HG02642 (cell line): ENCODE results near the gene TMX4.
"Not testable (repeated sequence)": the region's sequence is repeated elsewhere in the genome, so short reads cannot be mapped to it uniquely, and the experiment has no call there.

Experiments used
- ATAC-seq: cut with Tn5 transposase; IDR thresholded peaks from one replicate; pipeline ENCODE4 v1.9.1; 2021; ENCODE audit warnings: mild to moderate bottlenecking; ENCODE audit not compliant: unreplicated experiment, poor library complexity

Gene TMX4

GRCh38 chr20:8019246-8019997 lies at the start of gene TMX4:
TMX4 (minus strand) TSS chr20:8019761; CDS start chr20:8019613, 148 bp downstream.
- ATAC-seq: peak; percentile 94

DNA sequence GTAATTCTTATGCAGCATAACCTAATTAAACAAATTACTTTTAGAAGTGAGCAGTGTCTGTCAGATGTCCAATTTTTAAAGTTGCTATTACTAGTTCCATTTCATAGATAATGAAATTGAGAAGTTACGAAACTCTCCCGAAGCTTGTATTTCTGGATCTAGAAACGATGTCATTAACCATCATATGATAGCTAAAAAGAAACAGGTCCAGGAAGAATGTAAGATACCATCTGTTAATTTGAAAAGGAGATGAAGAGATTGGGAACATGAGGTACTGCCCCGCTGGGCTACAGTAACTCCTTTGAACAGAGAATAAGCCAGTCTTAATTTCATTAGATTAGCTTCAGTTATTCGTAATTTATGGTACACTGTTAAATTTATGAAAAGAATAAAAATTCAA lies 47.5 kb upstream of the TMX4 start:
- no peak for ATAC-seq

DNA sequence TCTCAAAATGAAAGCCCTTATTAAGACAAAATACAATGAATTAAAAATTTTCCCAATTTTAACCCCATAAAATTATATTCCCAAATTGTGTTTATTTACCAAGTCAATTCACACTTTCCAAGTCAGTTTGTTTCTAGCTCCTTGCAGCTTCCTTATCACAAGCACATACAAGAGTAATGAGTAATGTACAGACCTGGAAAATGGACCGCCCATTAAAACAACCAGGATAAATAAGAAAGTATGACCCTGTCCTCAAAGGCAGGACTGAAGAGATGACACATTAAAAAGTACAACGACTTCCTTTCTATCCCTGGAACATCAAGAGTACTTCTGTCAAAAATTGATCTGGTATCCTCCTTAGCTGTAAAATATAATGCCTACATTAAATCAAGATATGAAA lies 47.1 kb upstream of the TMX4 start:
- ATAC-seq: no peak

DNA sequence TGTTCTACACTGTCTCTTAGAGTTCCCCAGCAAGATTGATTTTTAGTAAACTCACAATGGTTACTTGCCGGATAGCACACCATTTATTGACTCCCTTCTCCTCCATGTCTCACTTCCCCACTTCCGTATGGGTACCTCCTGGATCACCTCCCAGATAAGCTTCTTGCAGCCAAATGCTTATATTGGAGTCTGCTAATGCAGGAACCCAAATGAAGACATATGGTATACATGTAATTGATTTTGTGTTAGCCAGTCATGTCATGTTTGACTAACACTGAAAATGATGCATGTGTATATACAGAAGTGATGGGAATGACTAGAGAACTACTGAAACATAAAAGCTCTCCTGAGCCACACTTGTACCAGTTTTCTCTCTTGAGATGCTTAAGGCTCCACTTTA lies 46.1 kb upstream of the TMX4 start:
- no peak for ATAC-seq

GRCh38 chr20:8062756-8063155 lies 43.2 kb upstream of the TMX4 start:
- no peak for ATAC-seq

DNA sequence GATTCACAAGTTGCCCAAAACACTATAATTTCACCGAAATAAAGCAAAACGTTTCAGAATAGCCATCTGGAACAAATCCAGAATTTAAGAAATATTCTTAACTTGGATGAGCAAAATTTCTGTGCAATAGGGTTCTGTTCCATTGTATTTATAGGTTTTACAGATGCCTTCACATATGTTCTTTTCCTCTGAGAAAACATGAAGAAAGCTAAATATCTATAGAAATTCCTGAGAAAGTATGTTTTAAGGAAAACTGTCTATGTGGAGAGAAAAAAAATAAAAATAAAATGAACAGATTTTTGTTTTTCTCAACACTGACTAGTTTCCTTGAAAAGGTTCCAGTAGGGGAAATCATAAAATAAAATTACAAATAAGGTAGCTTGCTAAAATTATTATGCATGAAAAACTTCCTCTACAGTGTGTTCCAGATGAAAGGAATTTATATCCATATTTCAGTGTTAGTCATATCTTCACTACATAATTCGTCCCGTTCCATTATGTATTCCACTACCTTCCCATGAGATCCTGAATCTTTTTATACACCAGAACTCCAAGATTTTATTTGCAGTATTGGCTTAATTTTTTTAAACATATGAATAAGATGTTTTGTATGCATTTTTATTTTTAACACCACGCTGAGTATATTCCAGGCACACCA lies 42.4 kb upstream of the TMX4 start:
- ATAC-seq: no peak

DNA sequence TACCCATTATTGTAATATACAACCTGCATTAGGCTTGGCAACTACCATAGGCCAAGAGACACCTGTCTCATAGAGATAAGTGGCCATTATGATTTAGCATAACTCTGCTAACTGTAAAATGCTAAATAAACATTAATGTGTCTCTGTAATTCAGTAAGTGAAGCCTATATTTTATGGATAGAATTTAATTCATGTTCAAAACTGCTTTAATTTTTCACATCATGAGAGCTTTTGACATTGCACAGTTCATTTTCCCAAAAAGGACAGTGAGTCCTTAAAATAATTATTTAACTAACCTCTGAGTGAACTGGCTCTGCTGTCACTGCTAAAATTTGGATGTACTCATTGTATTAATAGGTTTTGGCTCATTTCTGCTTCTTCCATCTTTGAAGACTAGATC lies 41.4 kb upstream of the TMX4 start:
- no peak for ATAC-seq

- ATAC-seq: no peak
These were observed 38.3 kb upstream of the TMX4 start for GRCh38 chr20:8057871-8058270.

DNA sequence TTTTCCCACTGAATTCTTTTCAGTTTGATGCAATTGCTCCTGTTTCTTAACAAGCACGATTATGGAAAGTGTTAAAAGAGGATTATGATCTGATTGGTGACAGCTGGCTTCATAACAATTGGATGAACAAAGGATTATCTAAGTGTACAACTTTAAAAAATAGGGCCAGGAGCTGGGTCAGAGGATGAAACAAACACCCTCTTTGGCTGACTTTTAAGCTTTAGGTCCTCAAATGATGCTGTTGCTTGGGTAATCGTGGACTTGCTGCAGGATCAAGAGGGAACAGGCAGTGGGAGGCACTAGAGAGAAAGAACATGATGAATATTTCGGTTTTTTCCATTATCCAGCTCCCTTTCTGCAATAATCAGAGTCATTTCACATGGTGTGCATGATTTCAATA lies 35.5 kb upstream of the TMX4 start:
- ATAC-seq: no peak

DNA sequence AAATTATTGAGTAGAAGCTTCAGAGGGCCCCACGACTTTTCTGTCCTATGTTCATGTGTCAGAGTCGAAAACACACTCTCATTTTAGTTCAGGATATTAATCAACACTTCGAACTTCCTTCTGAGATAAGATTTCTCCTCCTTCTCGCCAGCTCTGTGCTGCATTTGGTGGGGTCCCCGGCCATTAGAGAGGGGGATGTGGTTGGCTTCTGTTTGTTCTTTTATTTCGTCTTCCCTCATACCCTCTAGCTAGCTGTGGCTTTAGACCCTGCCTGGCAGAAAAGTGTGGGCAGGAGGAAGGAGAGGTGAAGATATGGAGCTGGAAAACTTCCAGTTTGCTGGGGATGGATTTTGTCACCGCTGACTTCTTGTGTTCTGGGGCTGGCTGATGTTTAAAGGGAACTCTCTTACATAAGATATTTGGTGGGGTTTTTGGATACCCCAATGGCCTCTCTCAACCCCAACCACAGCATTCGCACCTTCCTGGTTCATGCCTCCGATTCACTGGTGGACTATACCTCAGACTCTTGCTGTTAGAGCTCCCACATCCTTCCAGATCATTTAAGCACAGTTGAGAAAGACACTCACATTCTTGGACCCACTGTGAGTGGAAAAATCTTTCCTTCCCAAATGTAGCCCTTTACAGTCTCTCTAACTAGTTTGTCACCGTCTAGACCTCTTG lies 30.7 kb upstream of the TMX4 start:
- ATAC-seq: no peak

DNA sequence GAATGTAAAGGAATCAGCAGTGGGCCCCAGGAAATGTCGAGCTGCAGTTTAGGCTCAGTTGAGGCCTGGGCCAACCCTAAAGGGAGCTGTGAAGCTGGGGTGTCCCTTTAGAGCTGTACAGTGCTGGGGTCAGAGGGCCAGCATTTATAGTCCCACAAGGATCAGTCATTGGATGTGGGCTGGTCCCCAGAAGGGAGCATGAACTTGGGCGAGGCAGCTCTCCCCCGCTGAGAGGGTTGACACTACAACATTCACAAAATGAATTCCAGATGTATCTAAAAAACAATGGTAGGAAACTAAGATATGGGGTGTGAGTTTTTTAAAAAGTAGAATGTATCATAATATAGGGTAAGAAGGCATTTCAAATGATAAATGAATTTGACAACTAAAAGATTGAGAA lies 29.7 kb upstream of the TMX4 start:
- no peak for ATAC-seq

GRCh38 chr20:8045946-8046345 lies 26.4 kb upstream of the TMX4 start:
- ATAC-seq: no peak

DNA sequence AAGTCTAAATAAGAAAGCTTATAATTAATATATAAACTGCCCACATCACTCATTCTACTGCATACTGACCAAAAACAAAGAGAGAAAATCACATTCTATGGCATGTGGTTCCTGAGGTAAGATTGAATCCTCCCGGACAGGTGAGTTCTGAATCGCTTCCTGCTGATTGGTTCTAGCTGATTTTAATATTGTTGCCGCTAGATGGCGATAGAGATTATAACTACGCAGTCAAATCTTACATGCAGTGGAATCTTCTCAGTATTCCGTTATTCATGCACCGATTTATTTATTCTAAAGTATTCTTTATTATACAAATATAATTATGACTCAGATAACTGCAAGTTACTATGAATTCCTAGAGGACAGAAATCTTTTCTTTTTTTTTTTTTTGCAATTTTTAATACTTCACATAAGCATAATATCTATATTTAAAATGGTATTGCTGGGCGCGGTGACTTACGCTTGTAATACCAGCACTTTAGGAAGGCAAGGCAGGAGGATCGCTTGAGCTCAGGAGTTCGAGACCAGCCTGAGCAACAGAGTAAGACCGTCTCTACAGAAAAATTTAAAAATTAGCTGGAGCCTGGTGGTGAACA lies 24.2 kb upstream of the TMX4 start:
- ATAC-seq: peak; percentile 91

DNA sequence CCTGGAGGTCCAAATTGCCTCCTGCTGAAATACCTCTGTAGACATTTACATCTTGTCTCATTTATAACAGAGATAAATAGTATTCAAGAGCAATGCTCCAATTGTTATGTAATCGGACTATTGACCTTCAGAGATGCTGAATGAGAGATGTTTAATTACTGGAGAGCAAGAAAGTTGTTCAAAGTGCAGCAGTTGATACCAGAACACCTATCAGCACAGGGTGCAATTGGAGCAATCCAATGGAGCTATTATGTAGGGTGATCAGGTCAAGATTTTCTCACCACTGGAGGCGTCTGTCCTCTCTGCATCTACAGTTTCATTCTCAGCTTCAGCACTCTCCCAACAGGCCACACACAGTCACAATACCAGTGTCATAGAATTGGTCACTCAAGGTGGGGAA lies 19.5 kb upstream of the TMX4 start:
- no peak for ATAC-seq

DNA sequence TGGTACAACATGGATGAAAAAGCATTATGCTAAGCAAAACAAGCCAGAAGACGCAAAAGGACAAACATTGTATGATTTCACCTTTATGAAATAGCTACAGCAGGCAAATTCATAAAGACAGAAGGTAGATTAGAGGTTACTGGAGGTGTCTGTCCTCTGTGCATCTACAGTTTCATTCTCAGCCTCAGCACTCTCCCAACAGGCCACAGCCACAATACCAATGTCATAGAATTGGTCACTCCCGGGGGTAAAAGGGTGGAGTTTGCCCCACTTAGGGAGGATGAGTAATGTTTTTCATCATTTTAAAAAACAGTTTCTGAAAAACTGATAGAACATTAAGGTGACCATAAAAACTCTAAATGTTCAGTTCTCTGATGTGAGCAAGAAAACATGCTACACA lies 17.2 kb upstream of the TMX4 start:
- no peak for ATAC-seq

DNA sequence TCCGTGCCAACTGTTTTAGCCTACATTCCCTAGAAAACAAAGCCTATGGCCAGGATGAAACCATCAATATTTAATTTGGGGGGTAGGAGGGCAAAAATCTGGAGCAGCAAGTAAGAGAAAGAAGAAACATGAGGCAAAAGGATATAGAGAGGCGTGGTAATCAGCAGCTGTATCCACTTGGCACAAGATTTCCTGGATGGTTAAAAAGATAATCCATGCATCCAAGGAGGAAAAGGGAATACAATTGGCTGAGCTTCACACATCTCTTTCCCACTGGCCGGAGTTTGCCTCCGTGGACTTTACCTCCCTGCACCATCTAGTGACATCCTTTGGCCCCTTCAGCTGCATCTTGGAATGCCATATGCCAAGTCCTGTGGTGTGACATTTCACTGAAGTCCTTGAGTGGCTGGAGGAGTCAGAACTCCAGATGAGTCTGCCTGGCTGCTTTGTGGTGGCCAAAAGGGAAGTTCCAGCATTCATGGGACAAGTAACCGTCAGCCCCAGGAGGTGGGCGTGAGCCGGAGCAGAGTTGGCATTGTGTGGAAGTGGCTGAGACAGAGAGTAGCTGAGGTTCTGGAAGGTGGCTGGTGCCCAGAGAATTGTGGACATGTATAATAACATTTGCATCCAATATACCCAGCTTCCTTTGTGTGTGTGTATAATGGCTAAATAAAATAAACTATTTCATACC lies 13.7 kb upstream of the TMX4 start:
- ATAC-seq: no peak

DNA sequence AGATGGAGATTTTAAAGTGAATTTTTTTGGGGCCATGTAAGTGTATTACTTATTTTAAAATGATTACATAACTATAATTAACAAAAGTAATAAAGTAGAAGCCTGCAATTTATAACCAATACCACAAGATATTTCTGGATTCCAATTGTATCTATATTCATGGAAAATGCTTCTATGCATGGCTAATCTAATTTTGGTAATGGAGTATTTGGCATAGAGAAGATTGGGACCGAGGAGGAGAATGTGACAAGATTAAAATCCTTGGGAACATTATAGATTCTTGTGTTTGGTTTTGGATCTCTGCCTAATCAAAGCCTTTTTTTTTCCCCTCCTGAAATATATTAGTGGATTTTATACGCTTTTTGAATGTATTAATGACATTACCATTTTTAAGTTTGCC lies 12.9 kb upstream of the TMX4 start:
- ATAC-seq: no peak

DNA sequence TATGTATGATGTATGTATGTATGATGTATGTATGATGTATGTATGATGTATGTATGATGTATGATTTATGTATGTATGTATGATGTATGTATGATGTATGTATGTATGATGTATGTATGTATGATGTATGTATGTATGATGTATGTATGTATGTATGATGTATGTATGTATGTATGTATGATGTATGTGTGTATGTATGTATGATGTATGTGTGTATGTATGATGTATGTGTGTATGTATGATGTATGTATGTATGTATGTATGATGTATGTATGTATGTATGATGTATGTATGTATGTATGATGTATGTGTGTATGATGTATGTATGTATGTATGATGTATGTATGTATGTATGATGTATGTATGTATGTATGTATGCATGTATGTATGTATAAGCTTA lies 12.0 kb upstream of the TMX4 start:
- ATAC-seq: not testable (repeated sequence)

GRCh38 chr20:8021541-8022269 lies 2.1 kb upstream of the TMX4 start:
- ATAC-seq: no peak
